Measurements from ENCODE around the gene PDE4D. TPM values are rescaled to one million over a fixed set of nuclear protein-coding genes. Genes with fewer than 3 reads are reported as not detected.

The PDE4D gene
- total RNA-seq, 1 donor from 2014 or later: 85.8 TPM

- no peak for ATAC-seq
- intact Hi-C loops (cut with DNase I): no loop called here
Observed at GRCh38 chr5:58940446-58940845, 953.1 kb downstream of the PDE4D start.

GRCh38 chr5:58939664-58940063 lies 953.9 kb downstream of the PDE4D start:
- no peak for TF ChIP-seq CTCF (IDR thresholded peaks at IDR 0.05)
- DNase-seq (no peak), ATAC-seq (no peak)
- no peaks in the 10 kb centered on the region for H3K27me3 ChIP-seq
- no peak overlapping the region for H3K27ac ChIP-seq
- H3K9me3 ChIP-seq: no peaks in the 10 kb centered on the region
- H3K4me3 ChIP-seq: no peak overlapping the region
- H3K4me1 ChIP-seq: no peaks in the 10 kb centered on the region
- intact Hi-C loops (cut with DNase I): no loop called here
- H3K36me3 ChIP-seq: no peaks in the 10 kb centered on the region

More at GRCh38 chr5:58940446-58940845, 953.1 kb downstream of the PDE4D start:
- H3K27me3 ChIP-seq: no peaks in the 10 kb centered on the region
- DNase-seq: no peak
- no peak overlapping the region for H3K27ac ChIP-seq
- no peak overlapping the region for H3K4me3 ChIP-seq
- no peaks in the 10 kb centered on the region for H3K9me3 ChIP-seq
- no peaks in the 10 kb centered on the region for H3K36me3 ChIP-seq
- no peaks in the 10 kb centered on the region for H3K4me1 ChIP-seq
- TF ChIP-seq CTCF (IDR thresholded peaks at IDR 0.05): no peak

GRCh38 chr5:58938563-58939424 lies 954.7 kb downstream of the PDE4D start:
- DNase-seq (no peak), ATAC-seq (no peak)
- Histone ChIP-seq H3K27ac (no peak overlapping the region), H3K27me3 (no peaks in the 10 kb centered on the region), H3K4me3 (no peak overlapping the region), H3K9me3 (no peaks in the 10 kb centered on the region), H3K4me1 (no peaks in the 10 kb centered on the region), H3K36me3 (no peaks in the 10 kb centered on the region)
- TF ChIP-seq CTCF (IDR thresholded peaks at IDR 0.05): no peak
- intact Hi-C loops (cut with DNase I): no loop called here

GRCh38 chr5:58937031-58937681 lies 956.4 kb downstream of the PDE4D start:
- Histone ChIP-seq H3K36me3 (no peaks in the 10 kb centered on the region), H3K4me3 (no peak overlapping the region), H3K27ac (no peak overlapping the region), H3K9me3 (no peaks in the 10 kb centered on the region), H3K27me3 (no peaks in the 10 kb centered on the region), H3K4me1 (no peaks in the 10 kb centered on the region)
- no peak for ATAC-seq
- DNase-seq: no peak
- TF ChIP-seq CTCF (IDR thresholded peaks at IDR 0.05): no peak
- intact Hi-C loops (cut with DNase I): no loop called here

GRCh38 chr5:58934629-58935097 lies 958.9 kb downstream of the PDE4D start:
- H3K27me3 ChIP-seq: no peaks in the 10 kb centered on the region
- no peak overlapping the region for H3K4me3 ChIP-seq
- H3K27ac ChIP-seq: no peak overlapping the region
- no peaks in the 10 kb centered on the region for H3K36me3 ChIP-seq
- H3K4me1 ChIP-seq: no peaks in the 10 kb centered on the region
- DNase-seq (no peak), ATAC-seq (no peak)
- no peak for TF ChIP-seq CTCF (IDR thresholded peaks at IDR 0.05)
- intact Hi-C loops (cut with DNase I): no loop called here
- no peaks in the 10 kb centered on the region for H3K9me3 ChIP-seq

Measured in upper lobe of right lung (tissue), 1 donor.